HG03064 (cell line): ENCODE measurements around the gene POU6F2.

Source experiments
- ATAC-seq: cut with Tn5 transposase; IDR thresholded peaks from one replicate; pipeline ENCODE4 v1.9.1; 2021; ENCODE audit warnings: low read depth; ENCODE audit not compliant: unreplicated experiment

POU6F2 gene

GRCh38 chr7:39463252-39463651, 485.5 kb downstream of the POU6F2 start:
- ATAC-seq, result no peak

DNA sequence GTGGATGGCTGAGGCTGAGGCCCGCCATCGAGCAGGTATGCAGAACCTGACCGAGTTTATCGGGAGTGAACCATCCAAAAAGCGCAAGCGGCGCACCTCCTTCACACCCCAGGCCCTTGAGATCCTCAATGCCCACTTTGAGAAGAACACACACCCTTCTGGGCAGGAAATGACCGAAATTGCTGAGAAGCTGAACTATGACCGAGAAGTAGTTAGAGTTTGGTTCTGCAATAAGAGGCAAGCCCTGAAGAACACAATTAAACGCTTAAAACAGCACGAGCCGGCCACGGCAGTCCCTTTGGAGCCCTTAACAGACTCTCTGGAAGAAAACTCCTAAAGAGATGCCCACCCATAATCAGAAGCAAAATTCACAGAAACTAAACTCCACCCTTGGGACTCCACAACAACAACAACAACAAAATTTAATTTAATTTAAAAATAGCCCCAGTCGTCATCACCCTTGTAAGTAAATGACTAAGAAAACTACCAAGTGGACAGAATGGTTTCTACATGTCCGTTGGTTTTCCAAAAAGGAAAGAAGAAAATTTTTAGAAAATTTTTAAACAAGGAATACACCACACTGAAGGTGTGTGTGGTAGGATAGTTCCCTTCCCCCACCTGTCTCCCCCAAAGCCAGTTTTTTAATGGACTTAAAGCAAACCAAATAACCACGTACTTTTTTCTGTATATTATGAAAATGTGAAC, 486.8 kb downstream of the POU6F2 start:
- no peak for ATAC-seq

- peak; percentile 67 for ATAC-seq
Observed at GRCh38 chr7:39465055-39465929, 487.6 kb downstream of the POU6F2 start.

GRCh38 chr7:39468261-39468660, 490.6 kb downstream of the POU6F2 start:
- ATAC-seq, result no peak

- ATAC-seq, result no peak
Observed at GRCh38 chr7:39468808-39469374, 491.2 kb downstream of the POU6F2 start.

GRCh38 chr7:39480901-39481300, 503.2 kb downstream of the POU6F2 start:
- no peak for ATAC-seq

DNA sequence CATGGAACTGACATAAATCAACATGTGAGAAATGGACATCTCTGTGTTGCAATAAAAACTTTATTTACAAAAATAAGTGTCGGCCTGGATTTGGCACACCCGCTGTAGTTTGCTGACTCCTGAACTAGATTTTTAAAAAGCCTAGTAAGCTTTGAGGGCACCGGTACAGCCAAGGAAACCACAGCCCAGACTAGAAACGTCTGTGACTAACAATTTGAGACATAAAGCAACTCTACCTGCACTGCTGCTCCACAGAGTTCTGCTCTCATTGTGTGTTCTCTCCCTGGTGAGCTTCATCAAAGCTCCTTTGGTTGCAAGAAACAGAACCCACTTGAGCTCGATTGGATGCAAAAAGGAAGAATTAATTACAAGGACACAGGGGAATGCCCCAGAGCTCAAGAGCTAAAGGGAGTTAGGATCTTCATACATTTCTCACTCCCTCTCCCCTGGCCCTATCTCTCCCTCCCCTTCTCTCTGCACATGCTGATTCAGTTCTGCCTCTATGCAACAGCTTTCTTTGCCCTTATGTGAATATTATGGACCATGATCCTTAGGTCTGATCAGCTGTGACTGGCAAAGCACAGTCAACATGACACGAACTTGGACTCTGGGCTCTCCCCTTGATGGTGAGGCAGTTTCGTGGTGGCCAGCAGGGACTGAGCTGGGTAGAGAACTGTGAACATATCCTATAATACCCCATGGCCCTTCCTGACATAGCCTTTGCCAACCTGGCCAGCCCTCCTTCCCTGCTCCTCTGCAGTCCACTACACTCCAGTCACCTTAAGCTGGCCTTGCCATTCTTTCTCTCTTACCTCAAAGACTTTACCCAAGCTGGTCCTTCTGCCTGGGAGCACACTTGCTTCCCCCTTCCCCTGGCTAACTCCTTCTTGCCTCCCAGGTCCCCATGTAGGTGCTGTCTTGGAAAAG, 511.0 kb downstream of the POU6F2 start:
- no peak for ATAC-seq

DNA sequence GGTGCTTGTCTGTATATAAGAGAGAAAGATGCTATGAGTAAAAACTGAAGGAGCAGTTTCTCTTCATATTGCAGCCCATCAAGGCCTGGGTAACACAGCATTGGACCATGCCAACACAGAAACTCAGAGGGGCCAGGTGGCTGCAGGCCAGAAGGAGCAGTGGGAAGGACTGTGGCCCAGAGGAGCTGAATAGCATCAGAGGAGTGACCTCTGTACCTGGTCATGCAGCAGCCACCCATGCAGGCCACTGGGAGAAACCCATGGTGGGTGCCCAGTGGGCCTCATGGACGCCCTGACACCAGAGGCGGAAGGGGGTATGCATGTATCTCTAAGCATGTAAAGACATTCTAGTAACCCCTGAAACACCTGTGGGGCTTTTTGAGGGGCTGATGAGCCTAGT, 512.6 kb downstream of the POU6F2 start:
- ATAC-seq, result no peak

DNA sequence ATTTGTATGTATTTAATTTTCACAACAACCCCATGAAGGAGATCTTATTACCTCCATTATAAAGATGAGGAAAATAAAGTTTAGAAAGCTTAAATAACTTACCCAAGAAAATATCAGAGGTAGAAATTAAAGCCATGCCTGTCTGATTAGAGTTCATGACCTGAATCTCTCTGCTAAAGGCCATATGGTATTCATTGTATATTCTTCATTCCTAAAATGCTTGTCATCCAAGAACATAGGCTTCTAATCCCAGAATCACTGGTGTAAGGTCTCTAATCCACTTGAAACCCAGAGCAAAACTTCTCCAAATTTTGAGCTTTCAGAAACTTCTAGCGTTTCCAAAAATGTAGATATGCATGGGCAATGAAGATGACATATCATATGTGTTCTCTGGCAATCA, 516.2 kb downstream of the POU6F2 start:
- ATAC-seq, result no peak

- no peak for ATAC-seq
Observed at GRCh38 chr7:39501358-39501757, 523.6 kb downstream of the POU6F2 start.

DNA sequence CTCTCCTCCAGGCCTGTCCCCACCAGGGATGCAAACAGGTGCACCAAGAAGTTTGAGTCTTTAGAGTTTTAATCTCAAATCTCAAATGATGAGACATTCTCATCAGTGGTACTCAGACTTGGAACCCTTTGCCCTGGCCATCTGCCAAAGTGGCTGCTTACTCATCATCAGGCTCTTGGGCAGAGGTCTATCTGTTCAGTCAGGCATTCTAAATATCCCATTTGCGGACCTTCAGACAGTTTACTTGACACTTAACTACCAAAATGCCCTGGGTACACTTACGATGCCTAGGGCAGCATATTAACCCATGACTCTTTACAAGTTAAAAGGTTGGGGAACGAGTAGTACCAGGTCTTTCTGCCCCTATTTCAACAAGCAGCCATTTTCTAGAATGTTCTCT, 527.3 kb downstream of the POU6F2 start:
- ATAC-seq, result no peak

- peak; percentile 94 for ATAC-seq
Observed at GRCh38 chr7:39507866-39508551, 530.3 kb downstream of the POU6F2 start.

DNA sequence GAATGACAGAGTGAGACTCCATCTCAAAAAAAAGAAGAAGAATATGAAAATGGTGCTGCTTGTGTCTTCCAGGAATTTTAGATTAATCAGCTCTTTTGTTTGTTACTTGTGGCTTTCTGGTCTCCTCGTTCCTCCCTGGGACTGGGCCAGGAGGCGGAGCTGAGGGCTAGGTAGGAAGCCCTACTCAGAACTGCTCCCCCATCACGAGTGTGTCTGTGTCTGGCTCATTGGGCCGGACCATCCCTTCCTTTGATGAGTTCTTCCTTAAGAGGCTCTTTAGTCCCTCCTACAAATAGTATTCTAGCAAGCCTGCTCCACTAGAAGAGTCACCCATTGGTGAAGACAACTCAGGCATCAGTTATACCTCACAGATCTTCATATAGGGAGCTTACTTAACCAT, 531.7 kb downstream of the POU6F2 start:
- no peak for ATAC-seq

GRCh38 chr7:39509912-39510311, 532.2 kb downstream of the POU6F2 start:
- no peak for ATAC-seq

DNA sequence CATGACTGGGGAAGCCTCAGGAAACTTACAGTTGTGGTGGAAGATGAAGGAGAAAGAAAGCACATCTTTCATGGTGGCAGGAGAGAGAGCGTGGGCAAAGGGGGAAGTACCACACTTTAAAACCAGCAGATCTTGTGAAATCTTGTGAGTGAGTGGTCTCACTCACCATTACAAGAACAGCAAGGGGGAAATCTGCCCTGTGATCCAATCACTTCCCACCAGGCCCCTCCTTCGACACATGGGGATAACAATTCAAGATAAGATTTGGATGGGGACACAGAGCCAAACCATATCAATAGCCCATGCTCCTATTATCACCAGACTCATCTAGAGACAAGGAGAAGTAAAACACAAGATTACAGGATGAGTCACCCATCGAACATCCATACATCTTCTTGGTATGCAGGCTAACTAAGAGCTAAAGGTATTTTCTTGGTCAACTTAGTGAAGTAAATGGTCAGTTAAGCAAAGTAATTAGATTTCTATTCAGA, 533.2 kb downstream of the POU6F2 start:
- no peak for ATAC-seq

- no peak for ATAC-seq
Observed at GRCh38 chr7:39515534-39516228, 538.0 kb downstream of the POU6F2 start.

GRCh38 chr7:39516498-39516897, 538.8 kb downstream of the POU6F2 start:
- no peak for ATAC-seq

- no peak for ATAC-seq
Observed at GRCh38 chr7:39517240-39517639, 539.5 kb downstream of the POU6F2 start.
